ENCODE measurements around the gene MCC.
"Not testable (repeated sequence)": the region's sequence is repeated elsewhere in the genome, so short reads cannot be mapped to it uniquely, and the experiment has no call there.

Gene MCC

DNA sequence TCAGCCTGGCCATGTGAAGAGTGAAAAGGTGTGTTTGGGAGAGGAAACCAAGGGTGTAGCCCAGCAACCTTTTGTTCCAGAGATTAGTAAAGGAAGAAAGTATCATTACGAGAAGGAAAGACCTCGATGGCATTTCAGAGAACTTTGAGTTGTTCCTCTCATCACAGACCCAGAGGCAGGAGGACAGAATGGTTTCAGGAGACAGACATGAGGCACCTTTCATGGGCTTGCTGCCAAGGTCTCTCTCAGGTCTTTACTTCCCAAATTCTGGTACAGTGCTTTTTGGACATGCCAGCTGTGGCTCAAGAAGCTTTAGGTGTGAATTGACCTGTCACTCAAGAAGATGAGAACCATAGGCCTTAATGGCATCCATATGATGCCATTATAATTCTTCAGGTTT, 2.8 kb upstream of the MCC start:
- DNase-seq (ENCODE audit: low read depth in 3 of 3, low spot score in 1 of 3), result no peak

DNA sequence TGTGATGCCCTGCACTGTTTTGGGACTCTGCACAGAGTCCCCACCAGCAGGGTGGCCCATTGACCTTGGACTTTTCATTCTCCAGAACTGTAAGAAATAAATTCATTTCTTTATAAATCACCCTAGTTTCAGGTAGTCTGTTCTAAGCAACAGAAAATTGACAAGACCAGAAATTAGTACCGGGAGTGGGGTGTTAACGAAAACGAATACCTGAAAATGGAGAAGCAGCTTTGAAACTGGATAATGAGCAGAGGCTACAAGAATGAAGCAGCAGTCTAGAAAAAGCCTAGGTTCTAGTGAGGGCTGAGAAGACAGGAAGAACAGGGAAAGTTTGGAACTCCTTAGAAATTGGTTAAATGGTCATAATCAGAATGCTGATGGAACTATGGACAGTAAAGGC, 2.1 kb upstream of the MCC start:
- DNase-seq (ENCODE audit: low read depth in 3 of 3, low spot score in 1 of 3), result no peak

- DNase-seq (ENCODE audit: low read depth in 3 of 3, low spot score in 1 of 3), result no peak
Observed at GRCh38 chr5:113489299-113489698, 1.0 kb upstream of the MCC start.

DNA sequence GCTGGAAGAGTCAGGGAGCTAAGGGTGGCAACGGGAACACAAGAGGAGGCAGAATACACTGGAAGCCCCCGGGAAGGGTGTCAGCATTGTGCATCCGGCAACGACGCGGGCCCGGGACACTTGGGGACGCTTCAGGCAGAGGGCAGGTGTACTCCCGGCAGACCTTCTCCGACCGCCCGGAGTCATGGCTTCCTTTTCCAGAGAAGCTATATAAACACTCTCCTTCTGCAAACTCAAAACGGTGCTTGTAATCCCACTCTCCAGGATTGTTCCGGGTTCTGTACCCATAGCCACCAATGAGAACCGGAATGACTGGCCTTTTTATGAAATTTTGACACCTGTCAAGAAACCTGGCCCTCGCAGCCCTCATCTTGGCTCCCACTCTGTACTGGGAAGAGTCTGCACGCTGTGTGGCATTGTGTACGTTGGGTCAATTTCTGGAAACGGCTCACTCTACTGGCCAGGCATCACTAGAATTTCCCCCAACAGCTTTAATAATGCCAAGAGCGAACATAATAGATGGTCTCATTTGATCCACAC, 462 bp upstream of the MCC start:
- DNase-seq (ENCODE audit: low read depth in 3 of 3, low spot score in 1 of 3), result no peak

GRCh38 chr5:113487416-113487780, 855 bp downstream of the MCC start:
- no peak for DNase-seq (ENCODE audit: low read depth in 3 of 3, low spot score in 1 of 3)

DNA sequence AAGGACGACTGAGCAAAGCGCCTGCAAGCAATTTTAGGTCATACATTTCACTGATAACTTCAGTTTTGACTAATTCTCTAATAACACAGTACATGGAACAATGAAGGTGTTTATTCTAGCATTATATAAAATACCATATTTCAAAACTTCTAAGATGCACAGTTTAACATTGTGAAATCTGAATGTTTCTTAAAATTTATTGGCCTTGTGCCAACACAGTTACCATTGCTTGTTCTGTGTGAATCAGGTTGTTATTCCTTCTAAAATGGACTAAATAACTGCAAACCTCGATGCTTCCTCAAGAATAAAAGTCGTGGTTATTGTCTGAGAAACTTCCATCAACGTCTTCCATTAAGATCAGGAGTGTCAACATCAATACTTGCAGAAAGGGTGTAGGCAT, 8.0 kb downstream of the MCC start:
- DNase-seq (ENCODE audit: low read depth in 3 of 3, low spot score in 1 of 3), result no peak

DNA sequence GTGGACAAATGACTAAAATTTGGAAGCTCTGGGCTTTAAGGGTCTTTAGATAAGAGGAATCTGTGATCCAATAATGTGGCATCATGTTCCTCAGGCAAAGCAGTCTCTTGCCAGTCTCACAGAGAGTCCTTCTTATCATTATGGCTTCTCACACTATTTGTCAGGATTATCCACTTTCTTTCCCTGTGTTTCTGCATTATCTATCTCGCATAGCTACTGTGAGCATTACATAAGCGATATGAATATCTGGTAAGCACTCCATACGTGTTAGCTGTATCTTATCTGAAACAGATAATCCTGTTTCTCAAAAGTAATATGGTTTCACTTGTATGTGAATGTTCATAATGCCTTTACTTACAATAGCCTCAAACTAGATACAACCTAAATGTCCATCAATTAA, 9.6 kb downstream of the MCC start:
- DNase-seq (ENCODE audit: low read depth in 3 of 3, low spot score in 1 of 3), result no peak

DNA sequence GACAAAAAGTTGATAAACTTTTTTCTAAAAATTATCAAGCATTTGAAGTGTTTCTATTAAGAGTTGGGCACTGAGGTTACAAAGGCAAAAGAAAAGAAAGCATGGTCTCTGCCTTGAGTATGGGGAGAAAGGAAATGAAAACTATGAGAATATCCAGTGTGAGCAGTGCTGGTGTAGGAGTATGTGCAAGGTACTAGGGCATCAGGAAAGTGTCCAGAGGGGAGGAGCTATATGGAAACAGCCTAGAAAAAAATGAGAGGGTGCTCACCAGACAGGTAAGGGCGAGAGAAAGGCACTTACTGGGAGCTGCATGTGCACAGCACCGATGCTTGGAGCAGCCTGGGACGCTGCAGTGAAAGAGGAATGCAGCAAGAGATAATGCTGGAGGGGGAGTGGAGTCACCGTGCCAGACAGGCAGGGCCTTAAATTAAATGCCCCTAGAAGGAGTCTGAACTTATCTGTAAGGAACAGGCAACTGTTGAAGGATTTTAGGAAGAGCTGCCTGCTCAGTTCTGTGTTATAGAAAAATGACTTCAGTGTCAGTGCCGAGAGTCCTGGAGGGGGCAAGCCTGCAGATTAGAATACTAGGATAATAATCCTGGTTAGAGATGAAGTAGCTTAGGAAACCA, 14.0 kb downstream of the MCC start:
- no peak for DNase-seq (ENCODE audit: low read depth in 3 of 3, low spot score in 1 of 3)

DNA sequence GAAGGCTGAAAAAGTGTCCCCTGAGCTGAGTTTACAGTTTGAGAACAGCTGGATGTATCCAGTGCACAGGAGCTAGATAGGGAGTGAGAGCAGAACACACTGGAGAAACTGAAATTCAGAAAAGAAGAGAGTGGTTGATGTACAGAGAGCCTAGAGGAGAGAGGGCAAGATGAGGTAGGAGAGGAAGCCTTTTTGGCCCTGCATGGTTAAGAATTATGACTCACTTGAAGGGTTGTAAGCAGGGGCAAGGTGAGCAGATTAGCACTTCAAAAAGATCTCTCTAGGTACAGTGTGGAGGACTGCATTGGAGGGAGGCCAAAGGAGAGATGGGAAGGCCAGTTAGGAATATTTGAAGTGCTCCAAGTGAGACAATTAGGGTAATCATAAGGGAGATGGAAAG, 25.2 kb downstream of the MCC start:
- no peak for DNase-seq (ENCODE audit: low read depth in 3 of 3, low spot score in 1 of 3)

DNA sequence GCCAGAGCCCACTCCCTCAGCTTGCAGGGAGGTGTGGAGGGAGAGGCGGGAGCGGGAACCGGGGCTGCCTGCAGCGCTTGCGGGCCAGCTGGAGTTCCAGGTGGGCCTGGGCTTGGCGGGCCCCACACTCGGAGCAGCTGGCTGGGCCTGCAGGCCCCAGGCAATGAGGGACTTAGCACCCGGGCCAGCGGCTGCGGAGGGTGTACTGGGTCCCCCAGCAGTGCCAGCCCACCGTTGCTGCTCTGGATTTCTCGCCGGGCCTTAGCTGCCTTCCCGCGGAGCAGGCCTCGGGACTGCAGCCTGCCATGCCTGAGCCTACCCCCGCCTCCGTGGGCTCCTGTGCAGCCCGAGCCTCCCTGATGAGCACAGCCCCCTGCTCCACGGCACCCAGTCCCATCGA, 31.1 kb downstream of the MCC start:
- not testable (repeated sequence) for DNase-seq (ENCODE audit: low read depth in 3 of 3, low spot score in 1 of 3)

GRCh38 chr5:113452941-113453340, 35.3 kb downstream of the MCC start:
- DNase-seq (ENCODE audit: low read depth in 3 of 3, low spot score in 1 of 3), result no peak

DNA sequence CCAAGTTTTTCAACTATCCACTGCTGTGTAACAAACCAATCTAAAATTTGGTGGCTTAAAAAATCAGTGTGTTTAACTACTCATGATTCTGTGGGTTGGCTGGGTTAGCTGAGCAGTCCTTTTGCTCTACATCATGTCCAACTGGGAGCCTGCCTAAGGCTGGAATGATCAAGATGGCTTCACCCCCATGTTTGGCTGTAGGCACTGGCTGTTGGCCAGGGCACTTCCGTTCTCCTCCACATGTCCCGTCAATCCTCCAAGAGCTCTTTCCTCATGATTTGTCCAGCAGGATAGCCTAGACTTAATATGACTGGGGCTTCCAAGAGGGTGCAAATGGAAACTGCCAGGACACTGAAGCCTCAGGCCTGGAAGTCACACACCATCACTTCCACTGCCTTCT, 36.5 kb downstream of the MCC start:
- DNase-seq (ENCODE audit: low read depth in 3 of 3, low spot score in 1 of 3), result no peak

DNA sequence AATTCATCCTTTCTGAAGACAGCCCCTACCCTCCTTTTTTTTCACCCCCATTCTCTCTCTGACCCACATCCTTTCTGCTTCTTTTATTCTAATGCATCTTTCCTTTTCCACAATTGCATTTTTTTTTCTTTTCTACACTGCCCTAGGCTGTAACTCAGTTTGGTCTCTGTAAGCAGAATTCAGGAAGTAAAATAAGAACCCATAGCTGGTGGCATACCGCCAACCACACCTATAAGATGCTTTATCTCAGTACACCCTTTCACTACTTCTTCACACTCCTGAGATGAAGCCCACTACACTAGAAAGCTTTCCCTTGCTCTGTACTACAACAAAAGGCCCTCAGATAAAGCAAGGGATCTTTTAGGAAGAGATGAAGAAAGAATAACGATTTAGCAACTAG, 37.3 kb downstream of the MCC start:
- no peak for DNase-seq (ENCODE audit: low read depth in 3 of 3, low spot score in 1 of 3)

DNA sequence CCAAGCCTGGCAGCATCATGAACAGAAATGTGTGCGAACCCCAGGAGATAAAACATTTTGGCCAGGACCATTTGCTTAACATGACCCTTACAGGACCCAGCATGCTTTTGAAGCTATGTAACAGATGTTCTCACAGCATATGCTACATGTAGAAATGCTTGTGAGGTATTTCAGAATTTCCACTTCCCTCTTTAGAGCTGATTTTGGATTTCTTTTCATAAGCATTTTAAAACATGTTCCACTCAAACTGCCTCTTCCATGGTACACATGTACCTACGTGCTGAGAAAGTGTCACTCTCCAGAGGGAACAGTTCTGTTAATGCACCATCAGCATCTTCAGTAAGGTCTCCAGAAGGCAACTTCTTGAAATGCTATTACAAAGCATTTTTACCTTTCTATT, 37.8 kb downstream of the MCC start:
- no peak for DNase-seq (ENCODE audit: low read depth in 3 of 3, low spot score in 1 of 3)

DNA sequence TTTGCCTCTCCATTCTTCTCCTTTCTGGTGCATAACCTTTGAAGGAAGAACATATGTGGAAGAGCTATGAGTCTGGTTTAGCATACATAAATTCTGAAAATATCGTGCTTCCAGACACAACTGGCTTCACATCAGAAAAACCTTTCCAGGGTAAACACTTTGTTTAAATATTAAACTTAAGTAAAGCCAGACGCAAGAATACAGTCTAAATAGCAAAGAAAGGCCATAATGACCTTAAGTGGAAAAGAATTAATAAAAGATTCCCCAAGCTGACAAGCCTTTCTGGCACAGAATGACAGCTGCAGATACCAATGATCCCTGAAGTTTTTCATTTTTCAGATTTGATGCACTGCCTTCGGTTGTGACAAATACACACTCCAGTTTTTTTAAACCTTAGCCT, 40.0 kb downstream of the MCC start:
- no peak for DNase-seq (ENCODE audit: low read depth in 3 of 3, low spot score in 1 of 3)

DNA sequence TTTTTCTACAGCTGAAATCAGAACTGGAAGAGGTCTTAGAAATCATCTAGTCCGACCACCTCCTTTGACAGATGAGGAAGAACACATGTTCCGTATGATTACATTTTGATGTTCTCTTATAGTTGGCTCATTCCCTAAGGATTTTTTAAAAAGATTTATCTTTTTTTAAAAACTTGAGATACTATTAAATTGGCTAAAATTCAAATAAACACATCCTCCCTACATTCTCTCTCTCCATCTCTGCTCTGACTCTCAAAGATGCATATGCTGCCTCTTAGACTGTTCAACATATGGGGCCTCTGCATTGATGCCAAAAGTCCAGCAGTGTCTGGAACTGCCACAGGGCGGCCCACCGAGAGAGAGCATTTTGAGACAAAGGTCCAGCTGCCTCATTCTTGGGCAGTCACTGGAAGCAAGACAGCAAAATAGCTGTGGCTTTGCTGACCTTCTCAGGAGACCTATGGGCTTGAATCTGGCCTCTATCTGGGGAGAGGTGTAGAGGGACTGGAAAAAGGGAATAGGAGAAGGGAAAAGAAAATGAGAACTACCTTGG, 40.7 kb downstream of the MCC start:
- no peak for DNase-seq (ENCODE audit: low read depth in 3 of 3, low spot score in 1 of 3)

- DNase-seq (ENCODE audit: low read depth in 3 of 3, low spot score in 1 of 3), result no peak
Observed at GRCh38 chr5:113446358-113446927, 41.8 kb downstream of the MCC start.

DNA sequence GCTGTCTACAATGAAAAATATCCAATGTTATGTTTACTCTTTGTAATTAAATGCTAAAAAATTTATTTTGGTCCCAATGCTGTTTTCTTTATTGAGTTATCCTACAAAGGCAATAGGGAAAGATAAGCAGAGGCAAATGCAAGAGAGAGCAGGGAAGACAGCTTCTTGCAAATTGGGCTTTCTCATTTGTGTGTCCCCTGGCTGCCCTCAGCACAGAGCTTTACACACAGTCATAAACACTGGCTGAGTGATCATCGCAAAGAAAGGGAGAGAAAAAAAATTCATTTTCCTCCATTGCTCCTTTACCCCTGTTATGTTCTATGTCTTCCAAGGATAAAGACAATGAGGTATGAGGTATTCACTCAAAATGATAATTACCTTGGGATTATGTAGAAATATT, 51.1 kb downstream of the MCC start:
- DNase-seq (ENCODE audit: low read depth in 3 of 3, low spot score in 1 of 3), result no peak

GRCh38 chr5:113435575-113435974, 52.7 kb downstream of the MCC start:
- no peak for DNase-seq (ENCODE audit: low read depth in 3 of 3, low spot score in 1 of 3)

GRCh38 chr5:113434889-113435288, 53.4 kb downstream of the MCC start, which contains the start of gene TSSK1B:
Gene TSSK1B (minus strand): TSS chr5:113434989. CDS start chr5:113434839, 150 bp downstream.
- no peak for DNase-seq (ENCODE audit: low read depth in 3 of 3, low spot score in 1 of 3)

GRCh38 chr5:113433862-113434612, 54.2 kb downstream of the MCC start:
- no peak for DNase-seq (ENCODE audit: low read depth in 3 of 3, low spot score in 1 of 3)

DNA sequence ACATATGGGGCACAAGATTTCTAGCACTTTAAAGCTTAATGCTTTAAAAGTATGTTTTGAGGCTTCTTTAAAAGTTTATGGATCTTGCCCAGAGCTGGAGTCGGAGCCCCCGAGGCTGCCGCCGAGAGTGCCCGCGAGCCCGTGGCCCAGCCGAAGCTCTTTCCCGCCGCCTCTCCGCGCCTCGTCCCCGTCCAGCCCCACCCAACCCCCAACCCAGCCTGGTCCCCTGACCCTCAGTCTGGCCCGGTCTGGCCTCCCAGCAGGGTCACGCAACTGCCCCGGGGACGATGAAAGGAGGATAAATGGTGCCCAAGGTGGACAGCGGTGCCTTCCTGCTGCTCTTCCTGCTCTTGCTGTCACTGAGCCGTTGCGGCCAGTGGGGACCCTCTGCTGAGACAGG, 55.2 kb downstream of the MCC start:
- DNase-seq (ENCODE audit: low read depth in 3 of 3, low spot score in 1 of 3), result no peak

All from stimulated activated CD4-positive, alpha-beta T cell treated with anti-CD3 and anti-CD28 coated beads, TNF-alpha, amount 100 ng/mL, for 1 hour (primary cell).